ENCODE results near the gene CT55.
A peak's percentile ranks its signal among the peaks of the same experiment; 100 is the strongest.
"Not testable (repeated sequence)": the region's sequence is repeated elsewhere in the genome, so short reads cannot be mapped to it uniquely, and the experiment has no call there.

Gene CT55, protein sequence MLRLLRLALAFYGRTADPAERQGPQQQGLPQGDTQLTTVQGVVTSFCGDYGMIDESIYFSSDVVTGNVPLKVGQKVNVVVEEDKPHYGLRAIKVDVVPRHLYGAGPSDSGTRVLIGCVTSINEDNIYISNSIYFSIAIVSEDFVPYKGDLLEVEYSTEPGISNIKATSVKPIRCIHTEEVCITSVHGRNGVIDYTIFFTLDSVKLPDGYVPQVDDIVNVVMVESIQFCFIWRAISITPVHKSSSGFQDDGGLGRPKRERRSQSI

GRCh38 chrX:135170877-135171519, at the start of gene CT55:
CT55 (minus strand) TSS chrX:135171398; CDS start chrX:135171171, 227 bp downstream.
- DNase-seq (ENCODE audit: low read depth in 2 of 2) = no peak

DNA sequence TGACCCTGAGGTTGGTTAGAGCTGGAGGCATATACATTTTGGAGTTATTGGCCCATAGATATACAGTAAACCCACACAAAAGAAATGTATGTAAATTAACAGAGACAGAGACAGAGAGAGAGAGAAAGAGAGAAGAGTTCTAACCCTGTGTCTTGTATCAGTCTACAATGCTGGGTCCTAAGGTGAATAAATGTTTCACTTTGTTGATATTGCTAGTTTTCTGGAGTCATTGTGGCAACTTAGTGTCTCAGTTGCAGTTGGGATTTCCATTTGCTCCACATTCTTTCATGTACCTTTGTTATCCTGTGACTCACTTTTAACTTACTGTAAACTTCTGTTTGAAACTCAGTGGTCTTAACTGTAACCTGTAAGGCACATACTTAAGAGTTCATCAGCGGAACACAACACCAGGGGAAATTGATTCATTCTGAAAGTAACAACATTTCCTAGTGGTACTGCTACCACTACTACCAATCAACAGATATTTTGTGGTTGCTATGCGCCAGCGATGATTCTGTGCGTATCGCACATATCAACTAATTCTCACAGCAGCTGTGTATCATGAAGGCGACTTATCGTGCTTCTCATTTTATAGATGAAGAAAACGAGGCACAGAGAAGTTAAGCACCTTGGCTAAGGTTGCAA, 42.1 kb upstream of the CT55 start:
- DNase-seq (ENCODE audit: low read depth in 2 of 2) = peak; percentile 9 to 13

DNA sequence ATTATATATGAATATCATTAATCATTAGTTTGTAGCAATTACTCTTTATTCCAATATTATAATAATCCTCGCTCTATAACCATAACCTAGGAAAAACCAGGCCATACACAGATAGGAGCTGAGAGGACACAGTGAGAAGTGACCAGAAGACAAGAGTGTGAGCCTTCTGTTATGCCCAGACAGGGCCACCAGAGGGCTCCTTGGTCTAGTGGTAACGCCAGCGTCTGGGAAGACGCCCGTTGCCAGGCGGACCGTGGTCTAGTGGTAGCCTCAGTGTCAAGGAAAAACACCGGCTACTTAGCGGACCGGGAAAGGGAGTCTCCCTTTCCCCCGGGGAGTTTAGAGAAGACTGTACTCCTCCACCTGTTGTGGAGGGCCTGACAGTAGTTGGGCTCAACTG, 35.2 kb upstream of the CT55 start:
- peak; percentile 6 to 15 for DNase-seq (ENCODE audit: low read depth in 2 of 2)

- no peak for DNase-seq (ENCODE audit: low read depth in 2 of 2)
Observed at GRCh38 chrX:135200297-135200696, 29.1 kb upstream of the CT55 start.

GRCh38 chrX:135194684-135195083, 23.5 kb upstream of the CT55 start:
- DNase-seq (ENCODE audit: low read depth in 2 of 2) = no peak

DNA sequence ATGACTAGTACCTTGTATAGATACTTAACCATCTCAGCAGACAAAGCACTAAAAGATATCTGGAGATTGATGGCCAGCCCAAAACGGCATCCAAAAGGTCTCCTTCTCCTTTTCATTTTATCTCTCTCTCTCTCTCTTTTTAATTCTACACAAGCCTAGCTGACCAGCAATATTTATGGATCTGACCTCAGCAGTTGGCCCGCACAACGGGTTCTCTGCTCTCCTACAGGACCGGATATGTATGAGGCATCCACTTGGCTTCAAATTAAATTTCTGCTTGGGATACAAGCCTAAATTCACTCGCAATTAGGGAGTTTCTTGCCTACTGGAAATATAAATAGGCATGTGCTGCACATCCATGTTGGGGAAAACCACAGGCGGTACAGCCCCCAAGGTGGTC, 22.5 kb upstream of the CT55 start:
- no peak for DNase-seq (ENCODE audit: low read depth in 2 of 2)

- DNase-seq (ENCODE audit: low read depth in 2 of 2) = no peak
Observed at GRCh38 chrX:135191838-135192237, 20.6 kb upstream of the CT55 start.

DNA sequence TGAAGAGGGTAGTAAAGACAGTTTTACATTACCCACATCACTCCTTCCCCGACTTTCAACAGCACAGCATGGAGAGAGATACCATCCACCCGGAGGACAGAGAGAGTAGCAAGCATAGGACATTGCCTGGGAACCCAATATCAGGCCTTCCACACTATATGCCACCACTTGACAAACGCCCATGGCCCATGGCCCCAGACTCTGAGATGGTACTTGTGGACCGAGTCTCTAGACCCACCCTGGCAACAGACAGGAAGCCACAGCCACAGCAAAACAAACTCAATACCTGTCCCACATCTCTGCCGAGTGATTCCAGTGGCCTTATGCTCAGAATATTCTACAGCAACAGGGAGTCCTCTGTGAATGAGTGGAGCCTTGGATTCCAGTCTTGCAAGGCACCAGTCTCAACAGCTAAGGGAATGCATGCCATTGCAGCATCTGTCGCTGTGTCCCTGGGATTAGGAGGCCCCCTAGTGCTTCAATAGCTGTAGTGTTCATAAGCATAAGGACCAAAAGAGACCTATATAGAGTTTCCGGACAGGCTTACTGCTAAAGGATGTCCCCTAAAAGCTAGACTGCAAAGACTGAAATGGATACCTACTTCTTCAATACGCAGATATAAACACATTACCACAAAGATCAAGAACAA, 14.7 kb upstream of the CT55 start:
- DNase-seq (ENCODE audit: low read depth in 2 of 2) = peak; percentile 3

- DNase-seq (ENCODE audit: low read depth in 2 of 2) = no peak
Observed at GRCh38 chrX:135178636-135179035, 7.4 kb upstream of the CT55 start.

DNA sequence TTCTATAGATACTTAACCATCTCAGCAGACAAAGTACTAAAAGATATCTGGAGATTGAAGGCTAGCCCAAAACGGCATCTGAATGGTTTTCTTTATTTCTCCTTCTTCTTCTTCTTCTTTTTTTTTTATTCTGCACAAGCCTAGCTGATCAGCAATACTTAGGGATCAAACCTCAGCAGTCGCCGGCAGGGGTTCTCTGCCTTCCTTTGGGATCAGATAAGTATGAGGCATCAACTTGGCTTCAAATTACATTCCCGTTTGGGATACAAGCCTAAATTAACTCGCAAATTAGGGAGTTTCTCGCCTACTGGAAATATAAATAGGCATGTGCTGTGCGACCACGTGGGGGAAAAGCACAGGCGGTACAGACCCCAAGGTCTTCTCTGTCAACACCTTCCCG, 730 bp downstream of the CT55 start:
- DNase-seq (ENCODE audit: low read depth in 2 of 2) = no peak

GRCh38 chrX:135169534-135169933, 1.7 kb downstream of the CT55 start:
- DNase-seq (ENCODE audit: low read depth in 2 of 2) = not testable (repeated sequence)

DNA sequence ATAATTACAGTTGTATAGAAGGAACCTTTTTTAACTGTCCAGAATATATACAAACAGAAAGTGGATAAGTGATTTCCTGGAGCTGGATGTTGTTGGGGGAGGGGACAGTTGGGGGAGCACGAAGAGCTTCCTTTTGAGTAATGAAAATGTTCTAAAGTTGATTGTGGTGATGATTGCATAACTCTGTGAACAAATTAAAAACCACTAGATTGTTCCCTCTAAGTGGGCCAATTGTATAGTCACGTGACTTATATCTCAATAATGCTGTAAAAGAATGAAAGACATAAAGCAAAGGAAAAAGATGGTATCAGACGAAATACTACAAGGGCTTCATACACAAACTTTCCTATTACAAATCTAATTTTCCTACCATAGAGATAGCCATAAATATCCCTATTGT, 2.7 kb downstream of the CT55 start:
- DNase-seq (ENCODE audit: low read depth in 2 of 2) = no peak

DNA sequence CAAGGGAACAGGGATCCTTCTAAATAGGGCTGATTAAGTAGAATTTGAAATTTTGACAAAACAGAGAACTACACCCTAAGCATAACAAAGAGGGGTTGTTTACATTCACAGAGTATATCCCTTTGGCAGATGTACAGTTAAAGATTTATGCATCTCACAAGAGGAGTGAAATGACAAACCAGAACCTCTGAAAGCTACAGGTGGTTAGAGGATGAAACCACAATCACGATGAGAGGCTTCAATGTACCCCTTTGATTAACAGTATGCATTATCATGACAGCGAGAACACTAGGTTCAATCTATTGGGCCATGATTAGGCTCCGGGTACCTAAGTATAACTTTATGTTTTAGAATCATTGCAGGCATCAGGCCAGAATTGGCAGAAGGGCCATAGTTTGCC, 16.5 kb downstream of the CT55 start:
- not testable (repeated sequence) for DNase-seq (ENCODE audit: low read depth in 2 of 2)

DNA sequence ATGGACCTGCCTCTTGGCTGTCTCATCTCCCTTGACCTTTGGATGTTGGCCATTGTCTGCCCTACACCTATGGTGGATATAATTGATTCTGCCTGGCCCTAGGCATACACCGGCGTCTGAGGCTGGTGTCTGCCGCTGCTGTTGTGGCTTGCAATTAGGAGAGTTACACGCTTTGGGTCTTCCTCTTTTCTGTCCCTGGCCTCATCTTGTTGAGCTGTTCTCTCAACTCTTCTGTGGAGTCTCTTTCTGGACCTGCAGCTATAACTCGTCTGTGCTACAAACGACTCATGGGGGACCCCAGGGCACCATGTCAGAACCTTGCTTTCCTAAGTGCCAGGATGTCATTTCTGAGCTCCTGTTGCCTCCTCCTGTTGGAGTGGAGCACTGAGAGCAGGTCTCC, 45.1 kb downstream of the CT55 start:
- not testable (repeated sequence) for DNase-seq (ENCODE audit: low read depth in 2 of 2)

DNA sequence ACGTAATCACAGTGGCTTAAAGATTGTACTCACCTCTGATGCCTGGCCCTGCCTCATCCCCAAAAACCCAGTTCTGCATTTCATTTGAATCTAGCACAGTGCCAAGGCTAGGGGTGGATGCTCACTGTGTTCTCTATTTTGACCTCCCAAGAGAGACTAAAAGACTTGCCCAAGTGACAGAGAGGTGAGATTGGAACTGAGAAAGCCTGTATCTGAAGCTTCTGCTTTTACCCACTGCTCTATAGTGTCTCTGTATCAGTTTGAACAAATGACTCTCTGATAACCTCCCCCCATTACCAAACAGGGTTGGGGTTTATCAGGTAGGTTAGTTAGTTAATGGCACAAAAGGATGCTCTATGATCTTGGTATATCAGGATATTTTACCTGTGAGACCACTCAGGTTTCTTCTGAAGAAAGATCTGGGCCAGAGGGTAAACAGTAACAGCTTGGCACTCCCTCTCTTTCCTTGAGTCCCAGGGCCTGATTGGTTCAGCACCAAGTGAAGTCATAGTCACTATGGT, 51.1 kb downstream of the CT55 start, which contains the start of gene ETDB:
ETDB (minus strand) TSS at position 471 of the 521 bp plus-strand sequence. CDS start 1,265 bp downstream, outside the sequence.
- not testable (repeated sequence) for DNase-seq (ENCODE audit: low read depth in 2 of 2)

- DNase-seq (ENCODE audit: low read depth in 2 of 2) = not testable (repeated sequence)
Observed at GRCh38 chrX:135116064-135116463, 55.1 kb downstream of the CT55 start.

- no peak for DNase-seq (ENCODE audit: low read depth in 2 of 2)
Observed at GRCh38 chrX:135114392-135114791, 56.8 kb downstream of the CT55 start.

DNA sequence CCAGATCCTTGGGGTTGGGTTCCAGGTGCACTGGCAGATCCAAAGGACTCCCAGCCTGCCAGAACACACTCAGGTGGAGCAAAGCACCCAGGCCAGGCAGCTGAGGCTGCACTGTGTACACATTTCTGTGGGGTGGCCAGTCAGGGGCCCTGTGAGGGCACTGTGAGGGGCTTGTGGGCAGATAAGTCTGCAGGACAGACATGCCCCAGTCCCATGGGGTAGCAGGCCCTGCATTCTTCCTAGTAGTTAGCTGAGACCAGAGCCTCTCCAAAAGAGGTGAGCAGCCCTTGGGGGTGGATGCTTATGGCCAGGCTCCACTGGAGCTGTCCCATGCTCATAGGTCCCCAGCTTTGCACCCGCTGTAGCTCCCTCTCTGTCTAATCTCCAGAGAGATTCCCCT, 58.5 kb downstream of the CT55 start:
- no peak for DNase-seq (ENCODE audit: low read depth in 2 of 2)

GRCh38 chrX:135112096-135112729, 59.0 kb downstream of the CT55 start:
- DNase-seq (ENCODE audit: low read depth in 2 of 2) = peak in 1 of 2 donors; percentile 10

DNA sequence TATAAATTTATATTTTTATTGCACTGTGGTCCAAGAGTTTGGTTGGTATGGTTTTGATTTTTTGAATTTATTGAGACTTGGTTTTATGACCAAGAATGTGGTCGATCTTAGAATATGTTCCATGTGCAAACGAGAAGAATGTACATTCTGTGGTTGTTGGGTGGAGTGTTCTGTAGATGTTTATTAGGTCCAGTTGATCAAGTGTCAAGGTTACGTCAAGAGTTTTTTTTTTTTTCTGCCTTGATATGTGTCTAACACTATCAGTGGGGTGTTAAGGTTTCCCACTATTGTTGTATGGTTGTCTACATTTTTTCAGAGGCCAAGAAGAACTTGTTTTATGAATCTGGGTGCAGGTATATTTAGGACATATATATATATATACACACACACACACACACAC, 61.6 kb downstream of the CT55 start:
- no peak for DNase-seq (ENCODE audit: low read depth in 2 of 2)
